LNCAP (cell line): ENCODE measurements around the gene TBC1D2B.

ENCODE experiments used
- TF ChIP-seq, protein P1 (sequence below): fragments of 450-650 bp; IDR thresholded peaks from 2 replicates; pipeline ENCODE4 v1.5.1; 2017; ENCODE audit warnings: mild to moderate bottlenecking

Gene TBC1D2B

DNA sequence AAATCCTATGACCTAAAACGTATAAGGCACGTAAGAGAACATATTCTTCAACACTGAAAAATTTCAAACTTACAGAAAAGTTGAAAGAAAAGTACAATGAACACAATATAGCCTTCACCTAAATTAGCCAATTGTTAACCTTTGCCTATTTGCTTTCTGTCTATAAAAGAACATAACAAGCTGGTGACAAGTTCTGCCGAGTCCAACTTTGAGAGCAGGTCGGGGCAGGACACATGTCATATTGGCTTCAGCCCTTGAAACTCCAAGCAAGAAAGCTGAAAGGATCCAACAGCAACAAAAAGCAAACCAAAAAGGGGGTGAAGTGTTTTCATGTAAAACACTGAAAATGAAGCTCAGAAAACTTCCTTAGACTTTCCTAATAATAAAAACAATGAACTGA lies 59.1 kb downstream of the TBC1D2B start:
- TF ChIP-seq, protein P1, sequence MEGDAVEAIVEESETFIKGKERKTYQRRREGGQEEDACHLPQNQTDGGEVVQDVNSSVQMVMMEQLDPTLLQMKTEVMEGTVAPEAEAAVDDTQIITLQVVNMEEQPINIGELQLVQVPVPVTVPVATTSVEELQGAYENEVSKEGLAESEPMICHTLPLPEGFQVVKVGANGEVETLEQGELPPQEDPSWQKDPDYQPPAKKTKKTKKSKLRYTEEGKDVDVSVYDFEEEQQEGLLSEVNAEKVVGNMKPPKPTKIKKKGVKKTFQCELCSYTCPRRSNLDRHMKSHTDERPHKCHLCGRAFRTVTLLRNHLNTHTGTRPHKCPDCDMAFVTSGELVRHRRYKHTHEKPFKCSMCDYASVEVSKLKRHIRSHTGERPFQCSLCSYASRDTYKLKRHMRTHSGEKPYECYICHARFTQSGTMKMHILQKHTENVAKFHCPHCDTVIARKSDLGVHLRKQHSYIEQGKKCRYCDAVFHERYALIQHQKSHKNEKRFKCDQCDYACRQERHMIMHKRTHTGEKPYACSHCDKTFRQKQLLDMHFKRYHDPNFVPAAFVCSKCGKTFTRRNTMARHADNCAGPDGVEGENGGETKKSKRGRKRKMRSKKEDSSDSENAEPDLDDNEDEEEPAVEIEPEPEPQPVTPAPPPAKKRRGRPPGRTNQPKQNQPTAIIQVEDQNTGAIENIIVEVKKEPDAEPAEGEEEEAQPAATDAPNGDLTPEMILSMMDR, result no peak

DNA sequence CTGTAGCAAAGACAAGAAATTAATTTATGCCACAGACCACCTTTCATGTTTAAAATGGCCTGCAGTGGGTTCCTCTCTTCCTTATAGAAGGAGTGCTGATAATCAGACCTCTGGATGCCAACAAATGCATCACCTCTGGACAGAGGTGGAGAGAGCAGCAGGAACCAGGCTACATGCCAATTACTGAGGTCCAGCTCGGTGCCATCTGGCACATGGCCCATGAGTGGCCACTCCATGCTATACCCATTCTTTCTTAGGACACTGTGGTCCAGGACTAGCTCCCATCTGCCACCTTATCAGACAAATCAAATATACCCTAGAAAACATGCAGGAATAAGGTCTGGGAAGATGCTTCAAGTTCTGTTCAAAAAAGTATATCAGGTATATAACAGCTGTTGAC lies 60.7 kb downstream of the TBC1D2B start:
- TF ChIP-seq, protein P1, result no peak

DNA sequence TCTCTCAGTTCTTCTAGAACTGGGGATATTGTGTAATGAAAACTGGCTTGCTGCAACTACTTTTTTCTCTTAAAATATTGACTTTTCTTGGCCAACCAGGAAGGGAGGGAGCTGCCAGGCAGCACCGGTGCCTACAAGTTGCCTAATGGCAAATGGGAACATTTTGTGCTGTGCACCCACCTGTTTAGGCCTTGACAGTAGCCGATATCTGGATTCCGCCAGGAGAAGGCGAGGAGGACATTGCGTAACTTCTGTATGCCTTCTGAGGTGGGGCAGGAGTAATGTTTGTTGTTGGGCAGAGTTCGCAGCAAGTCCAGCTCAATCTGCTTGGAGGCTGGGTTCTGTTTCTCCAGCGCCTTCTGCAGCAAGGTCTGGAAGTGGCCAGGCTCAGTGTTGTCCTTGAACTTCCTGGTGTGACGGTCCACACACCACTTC lies 64.9 kb downstream of the TBC1D2B start:
- TF ChIP-seq, protein P1, result no peak

DNA sequence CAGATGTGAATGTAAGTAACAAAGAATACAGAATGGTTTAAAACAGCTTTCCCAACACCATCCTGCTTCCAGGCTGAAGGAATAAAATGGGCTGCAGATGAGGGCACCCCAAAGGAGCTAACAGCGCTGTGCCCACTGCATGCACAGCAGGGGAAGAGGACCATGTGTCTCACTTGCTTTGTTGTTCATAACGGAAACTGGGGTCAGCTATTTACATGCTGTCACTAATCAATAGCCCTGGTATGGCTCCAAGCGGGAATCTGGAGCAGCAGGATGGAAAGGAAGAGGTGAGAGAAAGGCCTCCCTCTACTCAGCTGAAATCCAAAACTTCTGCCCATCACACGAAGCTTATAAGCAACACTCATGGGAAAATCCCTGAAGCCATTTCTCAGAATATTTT lies 67.4 kb downstream of the TBC1D2B start:
- TF ChIP-seq, protein P1, result no peak

DNA sequence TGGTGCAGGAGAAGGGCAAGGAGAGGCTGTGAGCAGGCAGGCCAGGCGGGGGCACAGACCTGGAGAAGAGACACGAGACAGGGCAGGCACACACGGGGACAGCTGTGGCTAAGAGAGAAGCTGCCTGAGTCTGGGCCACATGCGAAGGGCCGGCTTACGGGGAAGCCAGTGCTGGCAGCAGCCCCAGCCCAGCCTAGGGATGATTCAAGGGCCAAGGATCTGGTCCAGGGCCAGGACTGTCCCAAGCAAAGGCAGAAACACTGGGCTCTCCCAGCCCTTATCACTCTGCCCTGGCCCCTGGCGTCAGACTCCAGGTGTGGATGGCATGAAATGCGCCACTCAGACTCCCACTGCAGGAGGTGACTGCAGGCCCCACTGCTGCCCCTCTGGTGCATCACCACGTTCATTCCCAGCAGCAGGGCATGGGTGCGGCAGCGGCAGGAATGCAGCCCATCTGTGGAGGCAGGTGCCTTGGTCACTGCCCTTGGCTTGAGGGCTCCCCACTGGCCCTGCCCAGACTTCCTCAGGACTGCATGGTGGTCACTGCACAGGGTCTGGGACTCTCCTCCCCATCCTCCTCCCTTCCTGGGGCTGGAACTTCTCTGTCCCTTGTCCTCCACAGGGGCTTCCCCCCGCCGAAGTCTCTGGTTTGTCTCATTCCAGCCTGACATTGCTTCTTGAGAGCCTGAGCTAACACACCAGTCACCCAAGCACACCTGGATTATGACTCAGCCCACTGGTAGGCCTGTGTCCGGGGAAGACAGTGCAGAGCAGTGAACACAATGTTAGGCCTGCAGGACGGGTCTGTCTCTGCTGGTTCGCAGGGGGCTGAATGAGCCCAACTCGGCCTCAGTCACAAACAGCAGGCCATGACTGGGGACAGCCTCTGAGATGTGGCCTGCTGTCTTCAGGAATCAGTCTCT lies 69.3 kb downstream of the TBC1D2B start:
- TF ChIP-seq, protein P1, result no peak

DNA sequence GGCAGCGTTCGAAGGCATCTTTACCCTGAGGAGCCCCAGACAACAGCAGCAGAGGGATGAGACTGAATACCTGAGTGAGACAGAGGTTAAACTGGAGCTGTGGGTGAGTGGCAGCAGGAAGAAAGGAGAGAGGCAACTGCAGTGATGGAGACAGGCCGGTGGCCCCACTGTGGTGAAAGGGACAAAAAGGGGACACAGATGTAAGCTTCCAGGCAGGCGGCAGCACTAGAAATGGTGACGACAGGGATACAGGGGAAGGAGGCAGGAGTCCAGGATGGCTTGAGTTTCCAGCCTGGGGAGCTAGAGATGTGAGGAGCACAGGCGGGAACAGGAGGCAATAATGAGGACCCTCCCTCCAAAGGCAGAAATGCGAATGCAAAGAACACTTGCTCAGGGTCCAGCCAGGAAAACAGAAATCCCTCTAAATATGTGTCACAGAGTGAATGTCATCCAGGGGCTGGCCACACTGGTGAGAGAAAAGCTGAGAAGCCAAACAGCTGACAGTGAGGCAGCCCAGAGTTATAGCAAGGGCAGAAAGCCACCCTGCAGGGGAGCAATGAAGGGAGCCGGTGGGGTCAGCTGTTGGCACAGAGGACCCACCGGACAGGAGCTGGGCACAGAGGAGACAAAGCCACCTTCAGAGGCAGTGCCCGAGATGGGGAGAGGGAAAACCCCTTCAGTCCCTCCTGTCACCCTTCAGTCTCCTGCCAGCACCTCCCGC lies 70.1 kb downstream of the TBC1D2B start:
- TF ChIP-seq, protein P1, result no peak

DNA sequence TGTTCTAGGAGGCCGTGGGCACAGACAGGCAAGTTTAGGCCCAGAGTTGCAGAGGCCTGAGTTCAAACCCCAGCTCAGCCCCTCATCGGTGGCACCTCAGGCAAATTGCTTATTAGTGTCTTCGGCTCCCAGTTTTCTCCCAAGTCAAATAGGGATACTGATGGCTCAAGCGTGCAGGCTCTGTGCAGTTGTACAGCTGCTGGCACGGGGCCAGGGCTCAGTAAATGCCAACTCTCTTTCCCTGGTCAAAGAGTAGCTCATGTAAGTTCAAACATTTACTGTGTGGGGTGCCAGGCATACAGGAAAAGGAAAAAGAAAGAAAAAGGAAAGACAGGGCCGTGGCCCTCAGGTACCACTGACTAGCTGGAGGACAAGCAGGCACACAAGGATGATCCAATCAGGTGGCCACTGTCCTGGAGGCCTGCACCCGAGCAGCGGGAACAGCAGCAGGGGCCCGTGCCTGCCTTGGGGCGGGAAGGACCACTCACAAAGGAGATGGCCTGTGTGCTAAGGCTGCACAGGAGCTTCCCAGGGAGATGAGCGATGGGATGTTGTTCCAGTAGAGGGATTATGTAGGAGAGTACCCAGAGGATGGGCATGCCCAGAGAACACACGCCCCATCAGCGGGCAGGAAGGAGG lies 70.8 kb downstream of the TBC1D2B start:
- TF ChIP-seq, protein P1, result no peak
